DOHH2 (cell line): ENCODE data around the gene MPZL2.

Experiments
- EZH2phosphoT487 ChIP-seq: fragments of 200-600 bp; sonication (generic); IDR thresholded peaks from 2 replicates; pipeline ENCODE4 v1.6.1; 2017; ENCODE audit warnings: borderline replicate concordance, mild to moderate bottlenecking, antibody characterized with exemption, low read length, moderate library complexity, mixed read lengths
- TF ChIP-seq, protein P1 (sequence below): fragments of 200-600 bp; sonication (generic); IDR thresholded peaks from one replicate; pipeline ENCODE4 v1.5.1; 2014; ENCODE audit warnings: antibody characterized with exemption, mild to moderate bottlenecking, low read depth, low read length; ENCODE audit not compliant: poor library complexity, severe bottlenecking

- TF ChIP-seq EZH2phosphoT487: no peak
- TF ChIP-seq, protein P1, sequence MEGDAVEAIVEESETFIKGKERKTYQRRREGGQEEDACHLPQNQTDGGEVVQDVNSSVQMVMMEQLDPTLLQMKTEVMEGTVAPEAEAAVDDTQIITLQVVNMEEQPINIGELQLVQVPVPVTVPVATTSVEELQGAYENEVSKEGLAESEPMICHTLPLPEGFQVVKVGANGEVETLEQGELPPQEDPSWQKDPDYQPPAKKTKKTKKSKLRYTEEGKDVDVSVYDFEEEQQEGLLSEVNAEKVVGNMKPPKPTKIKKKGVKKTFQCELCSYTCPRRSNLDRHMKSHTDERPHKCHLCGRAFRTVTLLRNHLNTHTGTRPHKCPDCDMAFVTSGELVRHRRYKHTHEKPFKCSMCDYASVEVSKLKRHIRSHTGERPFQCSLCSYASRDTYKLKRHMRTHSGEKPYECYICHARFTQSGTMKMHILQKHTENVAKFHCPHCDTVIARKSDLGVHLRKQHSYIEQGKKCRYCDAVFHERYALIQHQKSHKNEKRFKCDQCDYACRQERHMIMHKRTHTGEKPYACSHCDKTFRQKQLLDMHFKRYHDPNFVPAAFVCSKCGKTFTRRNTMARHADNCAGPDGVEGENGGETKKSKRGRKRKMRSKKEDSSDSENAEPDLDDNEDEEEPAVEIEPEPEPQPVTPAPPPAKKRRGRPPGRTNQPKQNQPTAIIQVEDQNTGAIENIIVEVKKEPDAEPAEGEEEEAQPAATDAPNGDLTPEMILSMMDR: no peak
Measured at GRCh38 chr11:118245936-118246562, 18.0 kb downstream of the MPZL2 start.
